ENCODE data around the gene GPAT2.
"Not testable (repeated sequence)": the region's sequence is repeated elsewhere in the genome, so short reads cannot be mapped to it uniquely, and the experiment has no call there.

DNA sequence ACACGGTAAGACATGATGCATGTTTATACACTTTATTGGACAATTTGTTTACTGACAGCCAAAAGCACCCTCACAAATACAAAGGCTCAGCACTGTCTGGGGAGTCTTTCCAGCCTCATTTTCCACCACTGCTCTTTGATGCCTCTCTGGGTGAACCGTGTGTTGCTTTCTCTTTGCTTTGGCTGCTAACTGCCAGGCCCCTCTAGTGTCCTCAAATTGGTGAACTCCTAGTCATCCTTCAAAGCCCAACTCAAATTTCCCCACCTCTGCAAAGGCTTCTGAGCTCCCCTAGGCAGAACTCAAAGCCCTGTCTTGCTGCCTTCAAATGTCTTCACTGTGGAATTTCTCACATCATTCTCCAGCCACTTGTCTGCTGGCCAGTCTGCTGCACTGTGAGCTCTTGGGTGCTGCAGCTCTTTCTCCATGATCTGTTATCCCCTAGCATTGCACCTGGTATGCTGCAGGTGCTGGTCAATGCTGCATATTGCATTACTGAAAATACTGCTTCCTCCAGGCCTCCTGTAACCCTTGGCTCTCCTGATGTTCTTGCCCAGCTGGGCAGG is 32.5 kb upstream of the GPAT2 start:
- TF ChIP-seq RAD21 (IDR thresholded peaks at IDR 0.05 in 1 of 2, conservative IDR thresholded peaks at IDR 0.05 in 1 of 2; ENCODE audit: low read depth in 2 of 2, low read length in 2 of 2); SIRT6 (IDR thresholded peaks at IDR 0.05; ENCODE audit: low read length); EZH2 (IDR thresholded peaks at IDR 0.05; ENCODE audit: low read depth, low read length, severe bottlenecking); SAP30 (IDR thresholded peaks at IDR 0.05; ENCODE audit: insufficient read depth, insufficient replicate concordance, low read length); POLR2AphosphoS5 (IDR thresholded peaks at IDR 0.05; ENCODE audit: low read depth, low read length); TEAD4 (IDR thresholded peaks at IDR 0.05; ENCODE audit: low read depth, low read length); POLR2A (IDR thresholded peaks at IDR 0.05; ENCODE audit: control extremely low read depth in 1 of 2, low read depth in 2 of 2, low read length in 2 of 2): not testable (repeated sequence)
- TF ChIP-seq, protein P1, sequence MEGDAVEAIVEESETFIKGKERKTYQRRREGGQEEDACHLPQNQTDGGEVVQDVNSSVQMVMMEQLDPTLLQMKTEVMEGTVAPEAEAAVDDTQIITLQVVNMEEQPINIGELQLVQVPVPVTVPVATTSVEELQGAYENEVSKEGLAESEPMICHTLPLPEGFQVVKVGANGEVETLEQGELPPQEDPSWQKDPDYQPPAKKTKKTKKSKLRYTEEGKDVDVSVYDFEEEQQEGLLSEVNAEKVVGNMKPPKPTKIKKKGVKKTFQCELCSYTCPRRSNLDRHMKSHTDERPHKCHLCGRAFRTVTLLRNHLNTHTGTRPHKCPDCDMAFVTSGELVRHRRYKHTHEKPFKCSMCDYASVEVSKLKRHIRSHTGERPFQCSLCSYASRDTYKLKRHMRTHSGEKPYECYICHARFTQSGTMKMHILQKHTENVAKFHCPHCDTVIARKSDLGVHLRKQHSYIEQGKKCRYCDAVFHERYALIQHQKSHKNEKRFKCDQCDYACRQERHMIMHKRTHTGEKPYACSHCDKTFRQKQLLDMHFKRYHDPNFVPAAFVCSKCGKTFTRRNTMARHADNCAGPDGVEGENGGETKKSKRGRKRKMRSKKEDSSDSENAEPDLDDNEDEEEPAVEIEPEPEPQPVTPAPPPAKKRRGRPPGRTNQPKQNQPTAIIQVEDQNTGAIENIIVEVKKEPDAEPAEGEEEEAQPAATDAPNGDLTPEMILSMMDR (IDR thresholded peaks at IDR 0.05; ENCODE audit: control extremely low read depth in 1 of 3, insufficient read depth in 1 of 3, low read depth in 1 of 3, low read length in 3 of 3): not testable (repeated sequence)
- TF ChIP-seq, protein P2, sequence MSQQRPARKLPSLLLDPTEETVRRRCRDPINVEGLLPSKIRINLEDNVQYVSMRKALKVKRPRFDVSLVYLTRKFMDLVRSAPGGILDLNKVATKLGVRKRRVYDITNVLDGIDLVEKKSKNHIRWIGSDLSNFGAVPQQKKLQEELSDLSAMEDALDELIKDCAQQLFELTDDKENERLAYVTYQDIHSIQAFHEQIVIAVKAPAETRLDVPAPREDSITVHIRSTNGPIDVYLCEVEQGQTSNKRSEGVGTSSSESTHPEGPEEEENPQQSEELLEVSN (IDR thresholded peaks at IDR 0.05): not testable (repeated sequence)
